Prostate gland (tissue), 2 donors: ENCODE results near the gene ASB6.

Experiments used
- POLR2A ChIP-seq: fragments of 450-650 bp; IDR thresholded peaks from one replicate; pipeline ENCODE4 v1.6.1; 2016; ENCODE audit warnings: antibody characterized with exemption, mild to moderate bottlenecking
- TF ChIP-seq, protein P1 (sequence below), 4 experiments: fragments of 200-600 bp in 2 of 4; fragments of 450-650 bp in 2 of 4; sonication (generic) in 2 of 4; IDR thresholded peaks; 1 replicate in 3 of 4; 2 replicates in 1 of 4; pipeline ENCODE4 v1.5.1; 2016 to 2019; ENCODE audit warnings: antibody characterized with exemption in 4 of 4, mild to moderate bottlenecking in 2 of 4, moderate library complexity in 2 of 4

DNA sequence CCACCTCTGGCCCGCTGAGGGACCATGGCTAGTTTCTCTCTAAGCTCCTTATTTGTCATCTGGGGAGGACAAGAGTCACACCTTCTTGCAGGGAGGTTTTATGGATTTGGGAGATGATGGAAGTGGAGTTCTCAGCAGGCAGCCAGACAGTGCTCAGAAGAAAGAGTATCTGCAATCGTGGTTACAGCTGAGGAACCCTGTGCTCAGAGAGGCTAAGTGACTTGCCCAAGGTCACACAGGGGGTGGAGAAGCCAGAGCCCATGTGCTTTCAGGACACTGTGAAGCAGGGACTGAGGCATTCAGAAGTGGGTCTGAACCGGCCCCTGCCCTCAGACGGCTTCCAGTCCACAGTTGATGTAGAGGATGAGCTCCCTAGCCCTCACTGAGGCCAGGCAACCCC lies 34.3 kb upstream of the ASB6 start:
- TF ChIP-seq, protein P1, sequence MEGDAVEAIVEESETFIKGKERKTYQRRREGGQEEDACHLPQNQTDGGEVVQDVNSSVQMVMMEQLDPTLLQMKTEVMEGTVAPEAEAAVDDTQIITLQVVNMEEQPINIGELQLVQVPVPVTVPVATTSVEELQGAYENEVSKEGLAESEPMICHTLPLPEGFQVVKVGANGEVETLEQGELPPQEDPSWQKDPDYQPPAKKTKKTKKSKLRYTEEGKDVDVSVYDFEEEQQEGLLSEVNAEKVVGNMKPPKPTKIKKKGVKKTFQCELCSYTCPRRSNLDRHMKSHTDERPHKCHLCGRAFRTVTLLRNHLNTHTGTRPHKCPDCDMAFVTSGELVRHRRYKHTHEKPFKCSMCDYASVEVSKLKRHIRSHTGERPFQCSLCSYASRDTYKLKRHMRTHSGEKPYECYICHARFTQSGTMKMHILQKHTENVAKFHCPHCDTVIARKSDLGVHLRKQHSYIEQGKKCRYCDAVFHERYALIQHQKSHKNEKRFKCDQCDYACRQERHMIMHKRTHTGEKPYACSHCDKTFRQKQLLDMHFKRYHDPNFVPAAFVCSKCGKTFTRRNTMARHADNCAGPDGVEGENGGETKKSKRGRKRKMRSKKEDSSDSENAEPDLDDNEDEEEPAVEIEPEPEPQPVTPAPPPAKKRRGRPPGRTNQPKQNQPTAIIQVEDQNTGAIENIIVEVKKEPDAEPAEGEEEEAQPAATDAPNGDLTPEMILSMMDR (IDR thresholded peaks at IDR 0.05) = no peak
- no peak for TF ChIP-seq POLR2A
